OCI-M2 (cell line): ENCODE measurements around the gene MIGA2.
"Not testable (repeated sequence)": the region's sequence is repeated elsewhere in the genome, so short reads cannot be mapped to it uniquely, and the experiment has no call there.

Source experiments
- DNase-seq: peaks from one replicate; lab custom pipeline; 2025; ENCODE audit not compliant: unreplicated experiment; lab: John Stamatoyannopoulos, UW

The MIGA2 gene

GRCh38 chr9:129011170-129011569 lies 25.3 kb upstream of the MIGA2 start:
- no peak for DNase-seq

- DNase-seq: no peak
Observed at GRCh38 chr9:129011761-129012181, 24.7 kb upstream of the MIGA2 start.

GRCh38 chr9:129012343-129012742 lies 24.1 kb upstream of the MIGA2 start:
- no peak for DNase-seq

GRCh38 chr9:129012893-129013448 lies 23.5 kb upstream of the MIGA2 start:
- DNase-seq: no peak

- no peak for DNase-seq
Observed at GRCh38 chr9:129013674-129014073, 22.8 kb upstream of the MIGA2 start.

- no peak for DNase-seq
Observed at GRCh38 chr9:129014124-129014523, 22.3 kb upstream of the MIGA2 start.

- DNase-seq: no peak
Observed at GRCh38 chr9:129014608-129015007, 21.8 kb upstream of the MIGA2 start.

- no peak for DNase-seq
Observed at GRCh38 chr9:129021091-129021490, 15.3 kb upstream of the MIGA2 start.

- no peak for DNase-seq
Observed at GRCh38 chr9:129022037-129022436, 14.4 kb upstream of the MIGA2 start.

GRCh38 chr9:129023036-129023907 lies 13.2 kb upstream of the MIGA2 start:
- DNase-seq: no peak

- no peak for DNase-seq
Observed at GRCh38 chr9:129023908-129024233, 12.6 kb upstream of the MIGA2 start.

- DNase-seq: no peak
Observed at GRCh38 chr9:129026442-129027223, 9.8 kb upstream of the MIGA2 start.

- no peak for DNase-seq
Observed at GRCh38 chr9:129027224-129027684, 9.2 kb upstream of the MIGA2 start.

- DNase-seq: no peak
Observed at GRCh38 chr9:129027685-129028191, 8.7 kb upstream of the MIGA2 start.

GRCh38 chr9:129028192-129028966 lies 8.0 kb upstream of the MIGA2 start, which contains the start of gene SH3GLB2:
Gene SH3GLB2, minus strand, starts transcription at chr9:129028331. Its CDS starts 177 bp downstream, at chr9:129028154.
- DNase-seq: peak; percentile 40

GRCh38 chr9:129030191-129030590 lies 6.2 kb upstream of the MIGA2 start:
- DNase-seq: no peak

- DNase-seq: no peak
Observed at GRCh38 chr9:129031514-129031913, 4.9 kb upstream of the MIGA2 start.

GRCh38 chr9:129032541-129033159 lies 3.8 kb upstream of the MIGA2 start:
- DNase-seq: no peak

GRCh38 chr9:129033216-129033615 lies 3.2 kb upstream of the MIGA2 start:
- no peak for DNase-seq

GRCh38 chr9:129035838-129036237 lies 588 bp upstream of the MIGA2 start:
- DNase-seq: not testable (repeated sequence)
